Panc1 (cell line): ENCODE results near the gene TMEM150B. TPM values are rescaled to one million over a fixed set of nuclear protein-coding genes. Genes with fewer than 3 reads are reported as not detected.

Experiments used
- ATAC-seq: fragments of 200-7000 bp; cut with Tn5 transposase; 2 replicates; pipeline ENCODE4 v1.9.1; 2020; ENCODE audit warnings: mild to moderate bottlenecking, moderate library complexity
- Bru-seq: library from RNA; stranded (reverse); fragments of 400-500 nt; gene quantifications from one replicate; lab custom pipeline; 2021; lab: Mats Ljungman, UMichigan
- BruChase-seq, 2 experiments: library from RNA; stranded (reverse); fragments of 400-500 nt; gene quantifications; one replicate each; lab custom pipeline; 2021; lab: Mats Ljungman, UMichigan
- BruUV-seq: library from RNA; stranded (reverse); fragments of 400-500 nt; replicated peaks from 2 replicates; lab custom pipeline; 2021; lab: Mats Ljungman, UMichigan
- CTCF ChIA-PET: fragments of 300-600 bp; sonication (Branson Sonifier 250); formaldehyde crosslinking; loops from one replicate; lab custom pipeline; 2022; ENCODE audit warnings: antibody characterized with exemption; lab: Charles Lee
- POLR2A ChIA-PET: fragments of 300-600 bp; sonication (Branson Sonifier 250); formaldehyde crosslinking; loops from one replicate; lab custom pipeline; 2022; ENCODE audit warnings: antibody characterized with exemption; lab: Charles Lee
- DNase-seq: peaks from one replicate; pipeline ENCODE4 v3.0.0-alpha.2; 2010; ENCODE audit warnings: low read depth, low spot score
- H3K27ac ChIP-seq: 2 replicates; pipeline ENCODE4 v1.5.1; 2011; ENCODE audit warnings: mild to moderate bottlenecking, low read length, inconsistent platforms
- H3K27me3 ChIP-seq: fragments of 200-500 bp; sonication (Bioruptor generic); 2 replicates; pipeline ENCODE4 v1.6.0; 2014; ENCODE audit warnings: low read length, inconsistent platforms; ENCODE audit not compliant: control insufficient read depth, insufficient read depth
- H3K36me3 ChIP-seq: fragments of 200-500 bp; sonication (Bioruptor generic); 2 replicates; pipeline ENCODE4 v1.5.1; 2014; ENCODE audit warnings: inconsistent platforms, mild to moderate bottlenecking, low read length, moderate library complexity; ENCODE audit not compliant: control insufficient read depth, insufficient read depth
- H3K4me1 ChIP-seq: 2 replicates; pipeline ENCODE4 v1.5.1; 2011; ENCODE audit warnings: inconsistent platforms, mild to moderate bottlenecking, low read length, moderate library complexity; ENCODE audit not compliant: control insufficient read depth, insufficient read depth
- H3K4me3 ChIP-seq, 2 experiments: 2 replicates each; pipeline ENCODE4 v1.5.1; 2011 to 2012; ENCODE audit warnings: low read depth in 2 of 2, low read length in 2 of 2, mild to moderate bottlenecking in 2 of 2, inconsistent platforms in 1 of 2, moderate library complexity in 1 of 2
- H3K9me3 ChIP-seq: fragments of 200-500 bp; sonication (Bioruptor generic); 2 replicates; pipeline ENCODE4 v1.5.1; 2014; ENCODE audit warnings: low read depth, mild to moderate bottlenecking, inconsistent platforms, low read length, moderate library complexity; ENCODE audit not compliant: control insufficient read depth, insufficient read depth
- POLR2AphosphoS5 ChIP-seq: IDR thresholded peaks from 2 replicates; pipeline ENCODE4 v1.6.1; 2012; ENCODE audit warnings: mild to moderate bottlenecking, low read depth, low read length, moderate library complexity
- SIN3A ChIP-seq: IDR thresholded peaks from 2 replicates; pipeline ENCODE4 v1.6.1; 2012; ENCODE audit warnings: low read depth, mild to moderate bottlenecking, low read length, moderate library complexity, borderline replicate concordance; ENCODE audit not compliant: insufficient read depth
- TCF7L2 ChIP-seq: IDR thresholded peaks from 2 replicates; pipeline ENCODE4 v1.6.1; 2011; ENCODE audit warnings: mild to moderate bottlenecking, low read depth, low read length, inconsistent platforms
- in situ Hi-C: cut with HindIII; loops from 2 replicates; pipeline ENCODE4 v1.10.0; 2016; ENCODE audit warnings: low sequenced_read_pairs, low pct_unique_long_range_greater_than_20kb
- intact Hi-C: fragments of 100-400 bp; cut with micrococcal nuclease; formaldehyde crosslinking; loops from one replicate; pipeline ENCODE4 v1.10.0; 2022; ENCODE audit not compliant: unreplicated experiment
- long read RNA-seq: library from polyadenylated mRNA; unstranded; transcript quantifications from one replicate; pipeline ENCODE4 v2.0.0, GENCODE V29; 2021; ENCODE audit not compliant: unreplicated experiment
- polyA plus RNA-seq: library from polyadenylated mRNA; unstranded; fragments of >200 nt; gene quantifications from one replicate; pipeline ENCODE4 v1.2.1, GENCODE V29; 2012; ENCODE audit warnings: missing spikeins; ENCODE audit not compliant: insufficient read length
- total RNA-seq: library from RNA; stranded (reverse); gene quantifications from one replicate; pipeline ENCODE4 v1.2.1, GENCODE V29; 2021; ENCODE audit not compliant: unreplicated experiment
- TF ChIP-seq, protein P1 (sequence below): fragments of 450-650 bp; IDR thresholded peaks from 2 replicates; pipeline ENCODE4 v1.5.1; 2017; ENCODE audit warnings: mild to moderate bottlenecking
- TF ChIP-seq, protein P2 (sequence below), 2 experiments: IDR thresholded peaks; 2 replicates each; pipeline ENCODE4 v1.6.1; 2011 to 2012; ENCODE audit warnings: low read depth in 2 of 2, control low read depth in 1 of 2, low read length in 1 of 2, mild to moderate bottlenecking in 1 of 2, moderate library complexity in 1 of 2; ENCODE audit not compliant: insufficient read depth in 1 of 2

TMEM150B gene, protein sequence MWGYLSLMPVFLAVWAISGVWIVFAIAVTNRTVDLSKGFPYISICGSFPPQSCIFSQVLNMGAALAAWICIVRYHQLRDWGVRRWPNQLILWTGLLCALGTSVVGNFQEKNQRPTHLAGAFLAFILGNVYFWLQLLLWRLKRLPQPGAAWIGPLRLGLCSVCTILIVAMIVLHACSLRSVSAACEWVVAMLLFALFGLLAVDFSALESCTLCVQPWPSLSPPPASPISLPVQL
- total RNA-seq (not detected), Bru-seq, nascent RNA (not detected), BruChase-seq, experiment 1, labeled RNA remaining after a 2-hour chase (percentile 12 among the genes with signal in this experiment), BruChase-seq, experiment 2, labeled RNA remaining after a 6-hour chase (percentile 16 among the genes with signal in this experiment)
- 0.28 TPM for polyA plus RNA-seq
- long read RNA-seq: 0 reads

DNA sequence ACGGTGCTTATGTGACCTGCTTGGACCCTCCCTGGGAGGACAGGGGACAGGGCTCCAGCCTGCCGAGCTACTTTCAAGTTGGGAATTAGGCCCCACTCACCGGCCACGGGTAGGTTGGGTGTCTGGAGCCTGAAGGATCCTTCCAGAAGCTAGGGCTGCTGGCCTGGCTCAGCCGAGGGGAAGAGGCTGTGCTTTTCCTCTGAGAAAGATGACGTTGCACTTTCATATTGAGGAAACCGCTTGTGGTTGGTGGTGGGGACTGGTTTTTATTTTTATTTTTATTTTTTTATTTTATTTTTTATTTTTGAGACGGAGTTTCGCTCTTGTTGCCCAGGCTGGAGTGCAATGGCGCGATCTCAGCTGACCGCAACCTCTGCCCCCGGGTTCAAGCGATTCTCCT lies at the start of gene TMEM150B:
TMEM150B (minus strand) TSS at position 170 of the 400 bp plus-strand sequence. CDS start 4,305 bp downstream, outside the sequence.
- TF ChIP-seq, protein P1, sequence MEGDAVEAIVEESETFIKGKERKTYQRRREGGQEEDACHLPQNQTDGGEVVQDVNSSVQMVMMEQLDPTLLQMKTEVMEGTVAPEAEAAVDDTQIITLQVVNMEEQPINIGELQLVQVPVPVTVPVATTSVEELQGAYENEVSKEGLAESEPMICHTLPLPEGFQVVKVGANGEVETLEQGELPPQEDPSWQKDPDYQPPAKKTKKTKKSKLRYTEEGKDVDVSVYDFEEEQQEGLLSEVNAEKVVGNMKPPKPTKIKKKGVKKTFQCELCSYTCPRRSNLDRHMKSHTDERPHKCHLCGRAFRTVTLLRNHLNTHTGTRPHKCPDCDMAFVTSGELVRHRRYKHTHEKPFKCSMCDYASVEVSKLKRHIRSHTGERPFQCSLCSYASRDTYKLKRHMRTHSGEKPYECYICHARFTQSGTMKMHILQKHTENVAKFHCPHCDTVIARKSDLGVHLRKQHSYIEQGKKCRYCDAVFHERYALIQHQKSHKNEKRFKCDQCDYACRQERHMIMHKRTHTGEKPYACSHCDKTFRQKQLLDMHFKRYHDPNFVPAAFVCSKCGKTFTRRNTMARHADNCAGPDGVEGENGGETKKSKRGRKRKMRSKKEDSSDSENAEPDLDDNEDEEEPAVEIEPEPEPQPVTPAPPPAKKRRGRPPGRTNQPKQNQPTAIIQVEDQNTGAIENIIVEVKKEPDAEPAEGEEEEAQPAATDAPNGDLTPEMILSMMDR: no peak
- TF ChIP-seq, protein P2, sequence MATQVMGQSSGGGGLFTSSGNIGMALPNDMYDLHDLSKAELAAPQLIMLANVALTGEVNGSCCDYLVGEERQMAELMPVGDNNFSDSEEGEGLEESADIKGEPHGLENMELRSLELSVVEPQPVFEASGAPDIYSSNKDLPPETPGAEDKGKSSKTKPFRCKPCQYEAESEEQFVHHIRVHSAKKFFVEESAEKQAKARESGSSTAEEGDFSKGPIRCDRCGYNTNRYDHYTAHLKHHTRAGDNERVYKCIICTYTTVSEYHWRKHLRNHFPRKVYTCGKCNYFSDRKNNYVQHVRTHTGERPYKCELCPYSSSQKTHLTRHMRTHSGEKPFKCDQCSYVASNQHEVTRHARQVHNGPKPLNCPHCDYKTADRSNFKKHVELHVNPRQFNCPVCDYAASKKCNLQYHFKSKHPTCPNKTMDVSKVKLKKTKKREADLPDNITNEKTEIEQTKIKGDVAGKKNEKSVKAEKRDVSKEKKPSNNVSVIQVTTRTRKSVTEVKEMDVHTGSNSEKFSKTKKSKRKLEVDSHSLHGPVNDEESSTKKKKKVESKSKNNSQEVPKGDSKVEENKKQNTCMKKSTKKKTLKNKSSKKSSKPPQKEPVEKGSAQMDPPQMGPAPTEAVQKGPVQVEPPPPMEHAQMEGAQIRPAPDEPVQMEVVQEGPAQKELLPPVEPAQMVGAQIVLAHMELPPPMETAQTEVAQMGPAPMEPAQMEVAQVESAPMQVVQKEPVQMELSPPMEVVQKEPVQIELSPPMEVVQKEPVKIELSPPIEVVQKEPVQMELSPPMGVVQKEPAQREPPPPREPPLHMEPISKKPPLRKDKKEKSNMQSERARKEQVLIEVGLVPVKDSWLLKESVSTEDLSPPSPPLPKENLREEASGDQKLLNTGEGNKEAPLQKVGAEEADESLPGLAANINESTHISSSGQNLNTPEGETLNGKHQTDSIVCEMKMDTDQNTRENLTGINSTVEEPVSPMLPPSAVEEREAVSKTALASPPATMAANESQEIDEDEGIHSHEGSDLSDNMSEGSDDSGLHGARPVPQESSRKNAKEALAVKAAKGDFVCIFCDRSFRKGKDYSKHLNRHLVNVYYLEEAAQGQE (IDR thresholded peaks at IDR 0.05; ENCODE audit: insufficient read depth in 1 of 2, low read depth in 2 of 2, low read length in 1 of 2): no peak
- no peak for TF ChIP-seq SIN3A
- TF ChIP-seq POLR2AphosphoS5: no peak
- no peak for TF ChIP-seq TCF7L2
- intact Hi-C loops: no loop called here
- in situ Hi-C loops: no loop called here

DNA sequence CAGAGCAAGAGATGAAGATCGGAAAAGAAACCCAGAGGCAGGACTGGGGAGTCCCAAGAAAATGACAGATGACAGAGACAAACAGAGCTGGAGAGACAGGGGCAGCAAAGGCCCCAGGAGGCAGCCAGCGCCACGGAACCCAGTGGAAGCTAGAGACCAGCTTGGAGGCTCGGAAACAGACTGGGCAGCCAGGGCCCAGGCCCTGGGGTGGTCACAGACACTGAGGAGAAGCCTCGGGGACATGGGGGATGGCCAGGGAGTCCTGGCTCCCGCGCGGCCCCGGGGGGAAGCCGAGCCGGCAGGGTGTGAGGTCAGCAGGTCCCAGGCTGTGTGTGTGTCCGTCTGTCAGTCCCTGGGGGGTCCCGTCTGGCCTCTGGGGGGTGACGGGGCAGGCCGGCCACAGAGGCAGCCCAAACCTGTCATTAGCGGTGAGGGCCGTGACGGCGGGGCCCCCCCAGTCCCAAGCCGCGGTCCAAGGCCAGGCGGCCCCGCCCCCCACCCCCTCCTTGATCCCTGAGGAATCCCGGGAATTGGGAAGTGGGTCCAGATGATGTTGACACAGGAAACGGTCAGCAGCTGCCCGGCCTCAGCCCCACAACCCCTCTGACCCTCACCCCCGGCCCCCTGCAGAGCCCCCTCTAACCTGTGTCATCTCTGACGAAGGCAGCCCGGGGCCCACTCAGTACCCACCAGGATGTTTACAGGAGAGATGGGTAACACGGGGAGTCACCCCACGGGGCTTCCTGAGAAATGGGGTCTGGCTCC lies 49.0 kb upstream of the TMEM150B start:
- intact Hi-C loops: loop anchor here (10.0 kb wide), 1 partner anchor 79 kb away; no protein-coding TSS in a partner anchor
- ChIA-PET POLR2A (interaction anchor here (0.7 kb wide), 1 partner anchor 58 kb away, joined by 3 read pairs; no protein-coding TSS in a partner anchor), CTCF (no interaction called here)
- peak; percentile 18 for ATAC-seq
- H3K4me1 ChIP-seq: peaks cover 54% of the 10 kb centered on the region
- peak overlapping the region in 1 of 2 experiments; percentile 38; a peak in 2 of 4 replicates for H3K4me3 ChIP-seq
- peak overlapping the region; percentile 55; the same call in 1 of the 2 replicates for H3K27ac ChIP-seq
- DNase-seq: no peak
- no peaks in the 10 kb centered on the region for H3K27me3 ChIP-seq
- H3K9me3 ChIP-seq: no peaks in the 10 kb centered on the region
- in situ Hi-C loops: no loop called here
- no peaks in the 10 kb centered on the region for H3K36me3 ChIP-seq
- TF ChIP-seq, protein P2 (IDR thresholded peaks at IDR 0.05; ENCODE audit: insufficient read depth in 1 of 2, low read depth in 2 of 2, low read length in 1 of 2): no peak
- TF ChIP-seq POLR2AphosphoS5 (peak; percentile 47; the same call in 1 of the 2 replicates), SIN3A (0 out of 2 replicates have a peak, but pooled peaks have one; percentile 47)
- BruUV-seq: no TSS peak

More for the DNA sequence above, at the start of gene TMEM150B:
- Histone ChIP-seq H3K27ac (no peak within 1 kb of the TSS), H3K4me3 (no peak within 1 kb of the TSS), H3K36me3 (no peaks in the 10 kb centered on the region), H3K9me3 (no peaks in the 10 kb centered on the region), H3K4me1 (peaks cover 9% of the 10 kb centered on the region; the same call in 1 of the 2 replicates), H3K27me3 (no peaks in the 10 kb centered on the region)
- no TSS peak for BruUV-seq
- ChIA-PET POLR2A (interaction anchor here (0.6 to 0.7 kb wide), 2 partner anchors 183 to 299 kb away, joined by 4 to 11 read pairs; partner anchors contain the start of gene ZNF784), CTCF (no interaction called here)
- DNase-seq (no peak), ATAC-seq (no peak)
